GM18520 (cell line): ENCODE data around the gene ASB1.

Experiments
- ATAC-seq: cut with Tn5 transposase; IDR thresholded peaks from one replicate; pipeline ENCODE4 v1.9.1; 2021; ENCODE audit not compliant: unreplicated experiment

ASB1 gene, protein sequence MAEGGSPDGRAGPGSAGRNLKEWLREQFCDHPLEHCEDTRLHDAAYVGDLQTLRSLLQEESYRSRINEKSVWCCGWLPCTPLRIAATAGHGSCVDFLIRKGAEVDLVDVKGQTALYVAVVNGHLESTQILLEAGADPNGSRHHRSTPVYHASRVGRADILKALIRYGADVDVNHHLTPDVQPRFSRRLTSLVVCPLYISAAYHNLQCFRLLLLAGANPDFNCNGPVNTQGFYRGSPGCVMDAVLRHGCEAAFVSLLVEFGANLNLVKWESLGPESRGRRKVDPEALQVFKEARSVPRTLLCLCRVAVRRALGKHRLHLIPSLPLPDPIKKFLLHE

GRCh38 chr2:238426568-238427434 lies at the start of gene ASB1:
Gene ASB1 (plus strand): TSS chr2:238426927. CDS start chr2:238427071, 144 bp downstream.
- peak; percentile 62 for ATAC-seq

GRCh38 chr2:238378230-238379095 lies 48.3 kb upstream of the ASB1 start:
- ATAC-seq: no peak

DNA sequence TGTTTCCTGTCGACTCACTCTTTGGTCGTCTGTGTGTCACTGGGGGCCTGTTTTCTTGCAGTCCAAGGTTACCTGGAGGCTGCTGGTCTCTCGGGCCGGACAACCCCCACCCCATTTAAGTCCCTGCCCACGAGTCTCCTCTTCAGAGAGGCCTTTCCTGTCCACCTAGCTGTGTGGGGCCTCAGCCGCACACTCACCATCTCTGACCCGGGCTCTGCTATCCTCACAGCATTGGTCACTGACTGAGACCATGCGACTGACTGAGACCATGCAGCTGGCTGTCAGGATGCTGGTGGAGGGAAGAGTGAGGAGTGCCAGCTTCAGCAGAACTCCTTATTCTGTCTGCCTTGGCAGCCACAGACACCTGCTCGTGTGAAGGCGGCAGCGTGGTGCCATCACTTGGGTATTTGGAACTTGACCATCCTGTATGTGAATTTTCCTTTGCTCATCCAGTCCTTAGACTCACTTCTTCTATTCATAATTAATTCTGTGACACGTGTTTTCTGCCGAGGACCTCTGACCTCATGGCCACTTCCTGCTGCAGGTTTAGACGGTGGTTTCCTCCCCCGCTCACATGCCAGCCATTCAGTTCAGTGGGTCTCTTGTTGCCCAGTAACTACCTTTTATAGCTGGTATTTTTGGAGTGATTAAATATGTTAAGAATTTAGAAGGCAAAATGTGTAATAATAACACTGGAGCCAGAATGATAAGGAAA lies 47.5 kb upstream of the ASB1 start:
- no peak for ATAC-seq

DNA sequence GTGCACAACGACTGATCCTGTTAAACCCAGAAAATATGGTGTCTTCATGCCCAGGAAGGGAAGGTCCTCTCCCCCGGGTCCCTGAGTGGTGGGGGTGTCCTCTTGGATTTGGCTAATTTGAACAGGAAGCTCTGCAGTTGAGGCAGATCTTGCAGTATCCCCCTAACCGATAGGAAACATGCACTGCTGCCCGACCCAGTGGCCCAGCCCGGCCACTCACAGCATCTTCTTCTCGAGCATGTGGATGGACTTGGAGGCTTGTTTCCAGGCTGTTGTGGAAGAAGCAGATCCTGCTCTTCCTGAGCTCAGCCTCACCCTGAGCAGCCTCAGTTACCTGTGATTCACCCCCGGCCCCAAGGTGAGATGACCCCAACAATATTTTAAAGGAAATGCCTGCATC lies 46.4 kb upstream of the ASB1 start:
- no peak for ATAC-seq

DNA sequence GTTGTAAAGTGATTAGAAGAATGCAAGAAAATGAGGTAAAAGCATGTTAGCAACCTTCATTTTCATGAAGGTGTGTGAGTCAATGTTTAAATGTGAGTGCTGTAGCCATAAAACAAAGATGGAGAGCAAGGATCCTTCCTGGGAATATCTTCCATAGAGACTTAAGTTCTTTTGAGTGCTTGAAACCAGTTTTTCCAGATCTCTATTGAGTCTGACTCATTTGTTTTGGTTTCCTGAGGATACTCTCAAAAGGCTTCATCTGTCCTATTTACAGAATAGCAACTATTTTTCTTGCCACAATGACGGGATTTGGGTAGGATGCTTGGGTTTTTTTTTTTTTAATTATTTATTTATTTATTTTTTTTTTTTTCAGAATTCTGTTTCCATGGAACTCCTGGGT lies 45.9 kb upstream of the ASB1 start:
- no peak for ATAC-seq

- ATAC-seq: no peak
These were observed 45.2 kb upstream of the ASB1 start for GRCh38 chr2:238381341-238382115.

- no peak for ATAC-seq
These were observed 44.3 kb upstream of the ASB1 start for GRCh38 chr2:238382381-238382781.

- ATAC-seq: no peak
These were observed 43.6 kb upstream of the ASB1 start for GRCh38 chr2:238383135-238383534.

GRCh38 chr2:238383743-238384380 lies 42.9 kb upstream of the ASB1 start:
- no peak for ATAC-seq

DNA sequence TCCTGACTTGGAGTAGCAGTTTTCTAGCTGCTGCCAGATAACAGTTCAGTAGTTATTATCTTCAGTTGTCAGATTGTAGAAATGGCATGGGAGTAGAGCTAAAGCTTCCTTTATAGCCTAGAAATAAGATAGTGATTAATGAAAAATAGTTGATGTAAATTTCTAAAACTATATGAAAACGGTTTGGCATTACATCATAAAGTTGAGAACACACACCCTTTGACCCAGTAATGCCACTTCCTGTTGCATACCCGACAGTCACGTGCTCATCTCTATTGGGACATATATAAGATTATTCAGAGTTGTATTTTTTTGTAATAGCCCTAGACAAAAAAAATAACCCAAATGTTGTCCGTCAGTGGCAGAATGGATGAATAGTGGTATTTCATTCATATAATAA lies 39.4 kb upstream of the ASB1 start:
- ATAC-seq: no peak

DNA sequence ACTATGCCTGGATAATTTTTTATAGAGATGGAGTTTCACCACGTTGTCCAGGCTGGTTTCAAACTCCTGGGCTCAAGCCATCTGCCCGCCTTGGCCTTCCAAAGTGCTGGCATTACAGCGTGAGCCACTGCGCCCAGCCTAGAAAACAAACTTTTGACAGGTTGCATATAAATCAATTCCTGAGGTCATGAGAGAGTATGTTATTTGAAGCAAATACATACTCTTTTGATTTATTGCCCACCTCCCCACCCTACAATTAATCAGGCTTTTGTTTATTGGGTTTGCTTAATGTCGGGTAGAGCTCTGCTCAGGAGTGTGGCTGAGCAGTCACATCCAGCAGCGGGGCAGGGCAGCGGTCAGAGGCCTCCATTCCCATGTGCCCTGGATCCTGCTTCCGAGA lies 37.9 kb upstream of the ASB1 start:
- ATAC-seq: no peak

GRCh38 chr2:238389988-238390589 lies 36.6 kb upstream of the ASB1 start:
- no peak for ATAC-seq

DNA sequence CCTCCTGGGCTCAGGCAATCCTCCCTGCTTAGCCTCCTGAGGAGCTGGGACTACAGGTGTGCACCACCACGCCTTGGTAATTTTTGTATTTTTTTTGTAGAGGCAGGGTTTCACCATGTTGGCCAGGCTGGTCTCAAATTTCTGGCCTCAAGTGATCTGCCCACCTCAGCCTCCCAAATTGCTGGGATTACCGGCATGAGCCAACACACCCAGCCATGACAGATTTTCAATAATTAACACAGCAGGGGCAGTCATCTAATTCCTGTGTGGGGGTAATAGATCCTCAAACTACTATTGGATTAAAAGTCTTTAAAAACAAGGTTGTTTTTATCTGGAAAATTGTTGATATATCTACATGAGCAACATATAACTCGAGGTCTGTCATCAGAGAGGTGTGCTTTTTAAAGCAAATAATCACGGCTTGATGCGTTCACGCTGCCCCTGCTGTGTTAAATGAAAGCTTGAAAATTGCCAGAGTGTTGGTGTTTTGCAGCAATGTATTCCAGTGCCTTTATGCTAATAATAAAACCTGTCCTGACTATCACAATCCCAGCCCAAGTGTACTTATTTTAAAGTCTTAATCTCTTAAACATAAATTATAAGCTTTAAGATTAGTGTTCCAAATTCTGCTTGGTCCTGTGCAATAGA lies 35.6 kb upstream of the ASB1 start:
- ATAC-seq: no peak

- no peak for ATAC-seq
These were observed 30.1 kb upstream of the ASB1 start for GRCh38 chr2:238396663-238397062.

GRCh38 chr2:238397356-238397755 lies 29.4 kb upstream of the ASB1 start:
- no peak for ATAC-seq

- ATAC-seq: no peak
These were observed 28.1 kb upstream of the ASB1 start for GRCh38 chr2:238398577-238398976.

DNA sequence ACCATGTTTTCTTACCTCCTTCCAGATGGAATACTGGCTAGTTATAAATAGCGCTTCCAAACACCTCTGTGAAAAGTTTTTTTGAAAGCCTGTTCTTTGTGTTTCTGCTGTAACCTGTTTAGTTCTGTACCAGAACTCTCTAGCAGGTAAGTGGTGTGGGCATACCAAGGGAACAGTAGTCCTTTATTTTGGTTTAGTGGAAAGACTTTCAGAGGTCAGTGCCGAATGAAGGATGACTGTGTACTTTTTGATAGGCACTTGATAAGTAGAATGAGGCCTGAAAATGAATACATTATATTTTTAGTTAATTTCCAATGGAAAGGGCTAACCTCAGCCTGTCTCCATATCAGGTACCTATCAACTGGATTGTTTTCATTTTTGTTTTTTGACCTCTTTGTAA lies 27.6 kb upstream of the ASB1 start:
- no peak for ATAC-seq

DNA sequence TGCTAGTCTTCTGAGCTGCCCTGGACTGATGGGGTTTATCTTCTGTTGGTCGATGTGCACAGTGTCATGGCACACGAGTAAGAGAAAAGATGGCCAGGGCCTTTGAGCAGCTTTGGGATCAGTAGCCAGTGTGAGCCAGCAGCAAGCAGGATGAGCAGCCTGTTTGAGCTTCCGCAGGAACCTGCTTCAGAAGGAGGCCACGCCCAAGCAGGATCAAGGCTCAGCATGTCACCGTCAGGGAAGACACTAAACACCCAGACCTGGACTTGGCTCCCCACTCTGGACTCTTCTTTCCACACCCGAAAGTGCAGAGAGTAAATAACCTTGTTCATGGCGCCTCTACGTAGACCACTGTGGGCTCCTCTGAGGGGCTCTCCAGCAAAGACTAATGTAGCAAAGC lies 25.2 kb upstream of the ASB1 start:
- ATAC-seq: no peak
